Measurements from ENCODE around the gene DOCK6.

The DOCK6 gene

DNA sequence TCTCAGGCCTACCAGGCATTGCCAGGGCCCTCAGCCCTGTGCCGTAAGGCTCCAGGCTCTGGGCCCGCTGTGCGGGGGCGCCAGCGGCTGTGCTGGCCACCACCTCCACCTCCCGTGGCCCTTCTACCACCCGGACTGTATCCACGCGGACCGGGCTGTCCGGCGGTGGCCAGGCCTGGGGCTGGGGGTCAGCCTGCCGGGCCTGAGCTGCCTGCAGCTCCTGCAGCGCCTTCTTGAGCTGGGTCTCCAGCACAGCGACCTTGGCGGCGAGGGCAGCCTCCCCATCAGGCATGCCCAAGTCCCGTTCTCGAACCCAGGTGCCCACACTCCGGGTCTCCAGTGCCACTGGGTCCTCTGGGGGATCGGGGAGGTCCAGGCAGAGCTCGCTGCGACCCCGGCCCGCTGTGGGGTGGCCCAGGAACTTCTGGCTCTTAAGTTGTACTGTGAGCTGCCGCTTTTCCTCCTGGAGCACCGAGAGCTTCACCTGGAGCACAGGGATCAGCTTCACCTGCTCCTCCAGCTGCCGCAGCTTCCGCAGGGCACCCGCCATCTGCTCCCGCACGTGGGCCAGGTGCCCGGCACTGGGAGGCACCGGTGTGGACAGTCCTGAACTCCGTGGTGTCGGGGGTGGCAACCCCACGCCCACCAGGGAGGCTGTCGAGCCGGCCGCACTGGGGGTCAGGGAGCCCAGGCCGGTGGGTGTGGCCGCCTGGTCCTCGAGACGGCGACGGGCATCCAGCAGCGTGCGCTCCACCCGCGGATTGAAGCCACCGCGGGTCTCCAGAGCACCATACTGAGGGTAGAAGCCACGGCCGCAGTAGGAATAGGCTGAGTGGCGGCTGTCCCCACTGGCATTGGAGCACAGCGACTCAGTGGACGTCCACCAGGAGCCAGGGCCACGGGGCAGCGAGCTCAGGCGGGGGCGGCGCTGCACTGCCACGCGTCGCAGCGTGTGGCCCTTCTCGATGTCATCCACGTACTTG lies 69.1 kb downstream of the DOCK6 start:
- TF ChIP-seq, protein P1, sequence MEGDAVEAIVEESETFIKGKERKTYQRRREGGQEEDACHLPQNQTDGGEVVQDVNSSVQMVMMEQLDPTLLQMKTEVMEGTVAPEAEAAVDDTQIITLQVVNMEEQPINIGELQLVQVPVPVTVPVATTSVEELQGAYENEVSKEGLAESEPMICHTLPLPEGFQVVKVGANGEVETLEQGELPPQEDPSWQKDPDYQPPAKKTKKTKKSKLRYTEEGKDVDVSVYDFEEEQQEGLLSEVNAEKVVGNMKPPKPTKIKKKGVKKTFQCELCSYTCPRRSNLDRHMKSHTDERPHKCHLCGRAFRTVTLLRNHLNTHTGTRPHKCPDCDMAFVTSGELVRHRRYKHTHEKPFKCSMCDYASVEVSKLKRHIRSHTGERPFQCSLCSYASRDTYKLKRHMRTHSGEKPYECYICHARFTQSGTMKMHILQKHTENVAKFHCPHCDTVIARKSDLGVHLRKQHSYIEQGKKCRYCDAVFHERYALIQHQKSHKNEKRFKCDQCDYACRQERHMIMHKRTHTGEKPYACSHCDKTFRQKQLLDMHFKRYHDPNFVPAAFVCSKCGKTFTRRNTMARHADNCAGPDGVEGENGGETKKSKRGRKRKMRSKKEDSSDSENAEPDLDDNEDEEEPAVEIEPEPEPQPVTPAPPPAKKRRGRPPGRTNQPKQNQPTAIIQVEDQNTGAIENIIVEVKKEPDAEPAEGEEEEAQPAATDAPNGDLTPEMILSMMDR (IDR thresholded peaks at IDR 0.05; ENCODE audit: control insufficient read depth, insufficient read depth, low read depth, low read length, missing control alignments) = no peak
- no peak for DNase-seq (ENCODE audit: low read depth)
- no peak overlapping the region for H3K4me3 ChIP-seq (ENCODE audit: control insufficient read depth, low read depth, low read length)

GRCh38 chr19:11191934-11192333 lies 70.4 kb downstream of the DOCK6 start:
- DNase-seq (ENCODE audit: low read depth) = no peak
- H3K4me3 ChIP-seq (ENCODE audit: control insufficient read depth, low read depth, low read length) = no peak overlapping the region
- TF ChIP-seq, protein P1 (IDR thresholded peaks at IDR 0.05; ENCODE audit: control insufficient read depth, insufficient read depth, low read depth, low read length, missing control alignments) = no peak

DNA sequence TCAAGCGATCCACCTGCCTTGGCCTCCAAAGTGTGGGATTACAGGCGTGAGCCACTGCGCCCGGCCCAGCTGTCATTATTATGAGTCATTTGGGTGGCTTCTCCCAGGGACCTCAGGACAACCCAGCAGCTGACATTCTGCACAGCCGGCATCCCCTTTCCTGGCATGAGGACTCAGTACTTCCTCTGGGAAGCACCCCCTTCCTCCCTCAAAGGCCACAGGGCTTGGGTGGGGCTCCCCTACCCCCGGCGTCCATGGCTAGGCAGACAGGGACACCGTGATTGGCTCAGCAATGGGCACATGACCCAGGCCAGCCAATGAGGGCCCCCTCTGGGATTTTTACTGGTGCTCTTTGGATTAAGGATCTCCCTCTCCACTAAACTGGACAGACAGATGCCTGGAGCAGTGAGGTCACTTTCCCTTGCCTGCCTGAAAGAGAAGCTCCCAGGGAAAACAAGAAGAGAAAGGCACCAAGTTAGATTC lies 71.0 kb downstream of the DOCK6 start:
- DNase-seq (ENCODE audit: low read depth) = no peak
- no peak overlapping the region for H3K4me3 ChIP-seq (ENCODE audit: control insufficient read depth, low read depth, low read length)
- TF ChIP-seq, protein P1 (IDR thresholded peaks at IDR 0.05; ENCODE audit: control insufficient read depth, insufficient read depth, low read depth, low read length, missing control alignments) = no peak

- TF ChIP-seq, protein P1 (IDR thresholded peaks at IDR 0.05; ENCODE audit: control insufficient read depth, insufficient read depth, low read depth, low read length, missing control alignments) = no peak
- H3K4me3 ChIP-seq (ENCODE audit: control insufficient read depth, low read depth, low read length) = no peak overlapping the region
- no peak for DNase-seq (ENCODE audit: low read depth)
These were observed 71.8 kb downstream of the DOCK6 start for GRCh38 chr19:11190501-11190900.

GRCh38 chr19:11187441-11187840 lies 74.9 kb downstream of the DOCK6 start:
- no peak for DNase-seq (ENCODE audit: low read depth)

DNA sequence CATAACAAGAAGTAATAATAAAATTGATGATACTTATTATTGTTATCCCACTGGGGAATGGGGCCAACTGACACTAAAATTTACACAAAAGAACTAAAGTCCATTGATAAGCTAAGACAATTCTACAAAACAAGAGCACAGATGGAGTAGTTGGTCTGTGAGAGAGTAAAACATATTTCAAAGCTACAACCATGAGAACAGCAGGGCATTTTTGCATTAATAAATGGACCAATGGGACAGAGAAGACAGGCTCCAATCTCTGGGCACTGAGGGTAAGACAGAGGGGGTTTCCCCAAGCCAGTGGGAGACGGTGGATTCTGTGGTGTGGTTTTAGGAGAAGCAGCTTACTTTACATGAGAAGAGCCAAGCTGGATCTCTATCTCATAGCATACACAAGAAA lies 79.3 kb downstream of the DOCK6 start:
- DNase-seq (ENCODE audit: low read depth) = no peak
- TF ChIP-seq, protein P1 (IDR thresholded peaks at IDR 0.05; ENCODE audit: control insufficient read depth, insufficient read depth, low read depth, low read length, missing control alignments) = no peak
- no peak overlapping the region for H3K4me3 ChIP-seq (ENCODE audit: control insufficient read depth, low read depth, low read length)

More at GRCh38 chr19:11187441-11187840, 74.9 kb downstream of the DOCK6 start:
- TF ChIP-seq, protein P1 (IDR thresholded peaks at IDR 0.05; ENCODE audit: control insufficient read depth, insufficient read depth, low read depth, low read length, missing control alignments) = no peak
- H3K4me3 ChIP-seq (ENCODE audit: control insufficient read depth, low read depth, low read length) = no peak overlapping the region
